Measurements from ENCODE around the gene PRSS53.

- TF ChIP-seq CTCF (conservative IDR thresholded peaks at IDR 0.05; ENCODE audit: low read depth in 2 of 2) (no peak), EZH2 (IDR thresholded peaks at IDR 0.05; ENCODE audit: low read depth, unreplicated experiment) (no peak), ETS1 (IDR thresholded peaks at IDR 0.05) (no peak), CREB1 (CRISPR knock-in tag; IDR thresholded peaks at IDR 0.05; ENCODE audit: low read depth) (no peak), EZH2phosphoT487 (IDR thresholded peaks at IDR 0.05; ENCODE audit: unreplicated experiment) (no peak), STAT1 (IDR thresholded peaks at IDR 0.05; ENCODE audit: unreplicated experiment) (no peak), REST (IDR thresholded peaks at IDR 0.05; ENCODE audit: unreplicated experiment) (no peak), POLR2AphosphoS5 (IDR thresholded peaks at IDR 0.05; ENCODE audit: low read depth) (no peak), ZNF114 (CRISPR knock-in tag; IDR thresholded peaks at IDR 0.05) (no peak), NANOG (IDR thresholded peaks at IDR 0.05; ENCODE audit: borderline replicate concordance) (no peak), ZNF331 (CRISPR knock-in tag; IDR thresholded peaks at IDR 0.05; ENCODE audit: low read depth) (no peak), JUNB (IDR thresholded peaks at IDR 0.05; ENCODE audit: unreplicated experiment) (no peak)
Observed at GRCh38 chr16:31131416-31131815, 42.7 kb upstream of the PRSS53 start.
